IMR-90 (cell line): ENCODE results near the gene ABHD2. TPM values are rescaled to one million over a fixed set of nuclear protein-coding genes. Genes with fewer than 3 reads are reported as not detected.

Experiments used
- ATAC-seq: fragments of 200-7000 bp; cut with Tn5 transposase; 2 replicates; pipeline ENCODE4 v1.9.1; 2020; ENCODE audit warnings: low read depth, mild to moderate bottlenecking, moderate library complexity
- BruUV-seq: library from RNA; stranded (reverse); fragments of 400-500 nt; replicated peaks from 2 replicates; lab custom pipeline; 2021; lab: Mats Ljungman, UMichigan
- CTCF ChIA-PET: fragments of 300-600 bp; formaldehyde crosslinking; extraction: SDS; loops from one replicate; lab custom pipeline; 2021; ENCODE audit warnings: antibody characterized with exemption; lab: Yijun Ruan, JAX
- POLR2A ChIA-PET: fragments of 300-600 bp; sonication (Branson Sonifier 250); formaldehyde crosslinking; loops from one replicate; lab custom pipeline; 2022; ENCODE audit warnings: antibody characterized with exemption; ENCODE audit not compliant: unreplicated experiment; lab: Charles Lee
- DNase-seq: peaks from one replicate; pipeline ENCODE4 v3.0.0; 2013
- H2AFZ ChIP-seq: replicated peaks from 2 replicates; pipeline ENCODE3; 2013; ENCODE audit warnings: low read length, mild to moderate bottlenecking; ENCODE audit not compliant: poor library complexity
- H2AK5ac ChIP-seq: 2 replicates; pipeline ENCODE4 v1.6.1; 2013; ENCODE audit warnings: low read depth, low read length, inconsistent platforms
- H2AK9ac ChIP-seq: replicated peaks from 2 replicates; pipeline ENCODE3; 2013; ENCODE audit warnings: mild to moderate bottlenecking, low read depth, low read length, moderate library complexity; ENCODE audit not compliant: poor library complexity
- H2BK120ac ChIP-seq: 2 replicates; pipeline ENCODE4 v1.6.1; 2013; ENCODE audit warnings: low read depth, low read length, inconsistent platforms
- H2BK15ac ChIP-seq: 3 replicates; pipeline ENCODE4 v1.6.1; 2013; ENCODE audit warnings: low read depth, low read length, inconsistent platforms
- H2BK20ac ChIP-seq: 2 replicates; pipeline ENCODE4 v1.6.1; 2013; ENCODE audit warnings: low read depth, mild to moderate bottlenecking, inconsistent platforms, low read length, moderate library complexity
- H2BK5ac ChIP-seq: 2 replicates; pipeline ENCODE4 v1.6.1; 2013; ENCODE audit warnings: mild to moderate bottlenecking, low read depth, low read length, inconsistent platforms; ENCODE audit not compliant: poor library complexity, severe bottlenecking
- H3K14ac ChIP-seq: replicated peaks from 2 replicates; pipeline ENCODE4 v1.6.1; 2013; ENCODE audit warnings: low read depth, low read length, inconsistent platforms
- H3K18ac ChIP-seq: 2 replicates; pipeline ENCODE4 v1.6.1; 2013; ENCODE audit warnings: low read depth, low read length, control low read depth
- H3K23ac ChIP-seq: 2 replicates; pipeline ENCODE4 v1.6.1; 2013; ENCODE audit warnings: low read depth, low read length, inconsistent platforms
- H3K27ac ChIP-seq: 2 replicates; pipeline ENCODE4 v1.5.1; 2013; ENCODE audit warnings: mild to moderate bottlenecking, control low read depth, low read length; ENCODE audit not compliant: insufficient read depth
- H3K27me3 ChIP-seq: 2 replicates; pipeline ENCODE4 v1.6.1; 2013; ENCODE audit warnings: low read length; ENCODE audit not compliant: control insufficient read depth, insufficient read depth
- H3K36me3 ChIP-seq: 2 replicates; pipeline ENCODE4 v1.6.1; 2013; ENCODE audit warnings: low read length, mixed read lengths; ENCODE audit not compliant: control insufficient read depth, insufficient read depth
- H3K4ac ChIP-seq: 2 replicates; pipeline ENCODE4 v1.6.1; 2013; ENCODE audit warnings: low read depth, low read length, inconsistent platforms
- H3K4me1 ChIP-seq: 2 replicates; pipeline ENCODE4 v1.6.1; 2013; ENCODE audit warnings: low read length, mixed read lengths; ENCODE audit not compliant: control insufficient read depth, insufficient read depth
- H3K4me2 ChIP-seq: 2 replicates; pipeline ENCODE4 v1.6.1; 2013; ENCODE audit warnings: low read depth, mild to moderate bottlenecking, control low read depth, low read length, moderate library complexity
- H3K4me3 ChIP-seq: 2 replicates; pipeline ENCODE4 v1.5.1; 2013; ENCODE audit warnings: low read depth, mild to moderate bottlenecking, control low read depth, low read length, moderate library complexity; ENCODE audit not compliant: insufficient read depth
- H3K56ac ChIP-seq: 2 replicates; pipeline ENCODE4 v1.6.1; 2013; ENCODE audit warnings: low read length, inconsistent platforms; ENCODE audit not compliant: insufficient read depth; ENCODE audit errors: extremely low read depth
- H3K79me1 ChIP-seq, 2 experiments: 2 replicates each; pipeline ENCODE4 v1.6.1; 2013; ENCODE audit warnings: low read length in 2 of 2, inconsistent platforms in 1 of 2, low read depth in 1 of 2
- H3K9ac ChIP-seq: 2 replicates; pipeline ENCODE4 v1.6.1; 2013; ENCODE audit warnings: low read depth, low read length, control low read depth
- H3K9me1 ChIP-seq: 2 replicates; pipeline ENCODE4 v1.6.1; 2013; ENCODE audit warnings: low read length, inconsistent platforms; ENCODE audit not compliant: insufficient read depth
- H3K9me3 ChIP-seq: 2 replicates; pipeline ENCODE4 v1.6.1; 2013; ENCODE audit warnings: low read length; ENCODE audit not compliant: control insufficient read depth, insufficient read depth
- H4K20me1 ChIP-seq: 2 replicates; pipeline ENCODE4 v1.6.1; 2013; ENCODE audit warnings: low read length, inconsistent platforms; ENCODE audit not compliant: insufficient read depth
- H4K5ac ChIP-seq: 2 replicates; pipeline ENCODE4 v1.6.1; 2013; ENCODE audit warnings: mild to moderate bottlenecking, low read depth, low read length, control low read depth
- H4K8ac ChIP-seq, 2 experiments: 2 replicates each; pipeline ENCODE4 v1.6.1; 2013; ENCODE audit warnings: low read depth in 2 of 2, low read length in 2 of 2, control low read depth in 1 of 2, inconsistent platforms in 1 of 2
- H4K91ac ChIP-seq: 2 replicates; pipeline ENCODE4 v1.6.1; 2013; ENCODE audit warnings: low read depth, low read length, inconsistent platforms; ENCODE audit not compliant: insufficient read depth
- BHLHE40 ChIP-seq: fragments of 150-350 bp; IDR thresholded peaks from 2 replicates; pipeline ENCODE4 v1.6.1; 2016; ENCODE audit warnings: mild to moderate bottlenecking, low read depth, low read length
- CEBPB ChIP-seq: IDR thresholded peaks from 2 replicates; pipeline ENCODE4 v1.6.1; 2012; ENCODE audit warnings: low read depth, low read length, improper control_type of control experiment
- CHD1 ChIP-seq: IDR thresholded peaks from 2 replicates; pipeline ENCODE4 v1.6.1; 2012; ENCODE audit warnings: low read depth, low read length, improper control_type of control experiment
- CTCF ChIP-seq: conservative IDR thresholded peaks from 2 replicates; pipeline ENCODE4 v1.5.1; 2012; ENCODE audit warnings: mild to moderate bottlenecking, low read depth, low read length, improper control_type of control experiment
- FOS ChIP-seq: fragments of 150-350 bp; IDR thresholded peaks from 2 replicates; pipeline ENCODE4 v1.6.1; 2016; ENCODE audit warnings: low read depth, low read length
- MAFK ChIP-seq: IDR thresholded peaks from 2 replicates; pipeline ENCODE4 v1.6.1; 2012; ENCODE audit warnings: low read depth, low read length, improper control_type of control experiment
- MAZ ChIP-seq: IDR thresholded peaks from 2 replicates; pipeline ENCODE4 v1.6.1; 2012; ENCODE audit warnings: low read depth, mild to moderate bottlenecking, low read length, improper control_type of control experiment, moderate library complexity, borderline replicate concordance
- MXI1 ChIP-seq: IDR thresholded peaks from 2 replicates; pipeline ENCODE4 v1.6.1; 2012; ENCODE audit warnings: low read depth, mild to moderate bottlenecking, low read length, moderate library complexity, borderline replicate concordance
- NFE2L2 ChIP-seq: fragments of 150-350 bp; IDR thresholded peaks from 2 replicates; pipeline ENCODE4 v1.6.1; 2016; ENCODE audit warnings: low read depth, mild to moderate bottlenecking, low read length
- POLR2A ChIP-seq: IDR thresholded peaks from 2 replicates; pipeline ENCODE4 v1.6.1; 2012; ENCODE audit warnings: mild to moderate bottlenecking, low read depth, low read length
- RAD21 ChIP-seq: IDR thresholded peaks from 2 replicates; pipeline ENCODE4 v1.6.1; 2012; ENCODE audit warnings: low read length, improper control_type of control experiment
- RCOR1 ChIP-seq: IDR thresholded peaks from 2 replicates; pipeline ENCODE4 v1.6.1; 2012; ENCODE audit warnings: mild to moderate bottlenecking, low read length, improper control_type of control experiment; ENCODE audit not compliant: insufficient replicate concordance
- RFX5 ChIP-seq: IDR thresholded peaks from 2 replicates; pipeline ENCODE4 v1.8.0; 2012; ENCODE audit warnings: low read depth, mild to moderate bottlenecking, low read length, moderate library complexity
- SMC3 ChIP-seq: fragments of 150-350 bp; IDR thresholded peaks from 2 replicates; pipeline ENCODE4 v1.6.1; 2016; ENCODE audit warnings: low read depth, mild to moderate bottlenecking, antibody characterized with exemption, low read length, moderate library complexity
- USF2 ChIP-seq: fragments of 150-350 bp; IDR thresholded peaks from 2 replicates; pipeline ENCODE4 v1.6.1; 2017; ENCODE audit warnings: mild to moderate bottlenecking, antibody characterized with exemption, low read length, low read depth
- WGBS, 2 experiments: methylation state at CpG; one replicate each; pipeline versions ENCODE4 v1.1.5 to v1.1.7; 2013; ENCODE audit warnings: missing lambda C conversion rate in 2 of 2; ENCODE audit not compliant: insufficient read length in 1 of 2; ENCODE audit errors: extremely low coverage in 2 of 2; 5-methylcytosine and 5-hydroxymethylcytosine counted together
- dilution Hi-C: fragments of 300-500 bp; cut with HindIII; formaldehyde crosslinking; loops from one replicate; pipeline ENCODE4 v1.14.3; 2018; ENCODE audit warnings: low sequenced_read_pairs; ENCODE audit not compliant: unreplicated experiment
- in situ Hi-C: fragments of 300-500 bp; cut with MboI; formaldehyde crosslinking; loops from 3 replicates; pipeline ENCODE4 v1.14.3; 2019; ENCODE audit warnings: low sequenced_read_pairs, inconsistent platforms, mixed read lengths
- intact Hi-C: fragments of 100-400 bp; cut with micrococcal nuclease; formaldehyde crosslinking; loops from 2 replicates; pipeline ENCODE4 v1.10.0; 2022
- polyA plus RNA-seq, 3 experiments: library from polyadenylated mRNA; depleted of rRNA; stranded (reverse); fragments of >200 nt; gene quantifications; 2 replicates each; pipeline ENCODE4 v1.2.3, GENCODE V29; 2012; ENCODE audit warnings: low replicate concordance in 1 of 3
- total RNA-seq: library from RNA; depleted of rRNA; stranded (reverse); fragments of >200 nt; gene quantifications from 2 replicates; pipeline ENCODE4 v1.2.3, GENCODE V29; 2012
- TF ChIP-seq, protein P1 (sequence below): fragments of 150-350 bp; IDR thresholded peaks from 2 replicates; pipeline ENCODE4 v1.6.1; 2016; ENCODE audit warnings: low read depth, mild to moderate bottlenecking, low read length, moderate library complexity, borderline replicate concordance

Gene ABHD2
- total and polyA plus RNA-seq, 2 of the 4 experiments (the other 2 are of a cell fraction) = 31.2 to 62.9 TPM

GRCh38 chr15:89075101-89075640, 13.1 kb upstream of the ABHD2 start:
- H3K36me3 ChIP-seq = no peaks in the 10 kb centered on the region
- dilution Hi-C loops (no loop called here), in situ Hi-C loops (no loop called here), intact Hi-C loops (no loop called here)
- TF ChIP-seq SMC3 (no peak), FOS (no peak), USF2 (no peak), CTCF (no peak), MAZ (no peak), POLR2A (no peak), RCOR1 (no peak), MAFK (no peak), NFE2L2 (no peak), CHD1 (no peak), CEBPB (no peak), BHLHE40 (no peak), RAD21 (no peak), MXI1 (no peak), RFX5 (no peak)
- TF ChIP-seq, protein P1, sequence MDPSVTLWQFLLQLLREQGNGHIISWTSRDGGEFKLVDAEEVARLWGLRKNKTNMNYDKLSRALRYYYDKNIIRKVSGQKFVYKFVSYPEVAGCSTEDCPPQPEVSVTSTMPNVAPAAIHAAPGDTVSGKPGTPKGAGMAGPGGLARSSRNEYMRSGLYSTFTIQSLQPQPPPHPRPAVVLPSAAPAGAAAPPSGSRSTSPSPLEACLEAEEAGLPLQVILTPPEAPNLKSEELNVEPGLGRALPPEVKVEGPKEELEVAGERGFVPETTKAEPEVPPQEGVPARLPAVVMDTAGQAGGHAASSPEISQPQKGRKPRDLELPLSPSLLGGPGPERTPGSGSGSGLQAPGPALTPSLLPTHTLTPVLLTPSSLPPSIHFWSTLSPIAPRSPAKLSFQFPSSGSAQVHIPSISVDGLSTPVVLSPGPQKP = no peak
- CTCF ChIA-PET = no interaction called here
- H3K14ac ChIP-seq = 0 out of 2 replicates have a peak overlapping the region, but pooled peaks have one; percentile 2
- H3K9me3 ChIP-seq = no peaks in the 10 kb centered on the region
- POLR2A ChIA-PET = no interaction called here
- no peak overlapping the region for H2BK20ac ChIP-seq
- WGBS, 2 experiments = 71% methylated on average over 4 of the region's 4 CpGs; no CpG with 5 or more reads in 1 of the 2 experiments
- no peak overlapping the region for H4K5ac ChIP-seq
- H3K23ac ChIP-seq = no peak overlapping the region
- no peak overlapping the region for H3K4me3 ChIP-seq
- no peak overlapping the region for H2BK5ac ChIP-seq
- no peak overlapping the region for H3K4ac ChIP-seq
- no peak for ATAC-seq
- H4K8ac ChIP-seq = no peak overlapping the region
- H2BK15ac ChIP-seq = no peak overlapping the region
- no peak overlapping the region for H2BK120ac ChIP-seq
- no peaks in the 10 kb centered on the region for H4K20me1 ChIP-seq
- H2AK5ac ChIP-seq = no peak overlapping the region; the same call in 1 of the 2 replicates
- no peak overlapping the region for H3K9ac ChIP-seq
- H3K27ac ChIP-seq = no peak overlapping the region
- no TSS peak for BruUV-seq
- H3K4me2 ChIP-seq = no peak overlapping the region
- no peaks in the 10 kb centered on the region for H3K27me3 ChIP-seq
- no peak for DNase-seq
- no peaks in the 10 kb centered on the region for H3K9me1 ChIP-seq
- no peaks in the 10 kb centered on the region for H3K79me1 ChIP-seq
- no peak overlapping the region for H2AK9ac ChIP-seq
- H2AFZ ChIP-seq = no peak overlapping the region
- H3K18ac ChIP-seq = no peak overlapping the region
- no peak overlapping the region for H3K56ac ChIP-seq
- H4K91ac ChIP-seq = no peak overlapping the region
- H3K4me1 ChIP-seq = no peaks in the 10 kb centered on the region
